ENCODE measurements around the gene TNRC18.

TNRC18 gene

DNA sequence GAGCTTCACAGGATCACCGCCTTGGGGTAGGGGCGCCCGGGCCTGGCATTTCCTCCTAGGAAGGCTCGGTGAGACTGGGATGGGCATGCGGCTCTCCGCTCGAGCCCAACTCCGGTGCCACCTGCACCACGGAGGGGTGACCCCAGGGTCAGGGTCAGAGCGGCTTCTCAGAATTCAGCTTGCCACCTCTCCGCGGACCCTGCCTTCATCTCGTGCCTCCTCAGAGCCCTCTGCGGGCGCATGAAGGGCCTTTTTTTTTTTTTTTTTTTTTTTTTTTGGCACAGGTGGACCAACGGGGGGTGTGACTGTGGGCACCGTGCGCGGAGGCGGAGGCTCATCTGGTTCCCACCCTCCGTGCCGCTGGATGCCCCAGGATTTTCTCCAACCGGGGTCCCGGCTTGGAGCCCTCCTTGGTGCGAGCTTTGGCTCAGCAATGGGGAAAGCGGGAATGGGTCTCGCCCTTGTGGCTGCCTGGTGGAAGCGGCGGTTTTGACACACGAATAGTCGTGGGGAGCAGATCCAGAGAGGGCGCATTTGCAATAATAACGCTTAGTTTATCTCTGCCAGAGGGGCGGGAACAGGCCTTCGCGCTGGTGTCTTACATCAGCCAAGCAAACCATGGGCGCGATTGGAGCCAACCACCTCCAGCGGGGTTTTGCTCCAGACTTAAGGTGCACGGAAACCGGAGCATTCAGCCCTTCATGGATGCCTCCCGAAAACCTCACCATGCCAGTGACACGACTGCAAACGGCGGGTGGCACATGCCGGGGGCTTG is 5.0 kb upstream of the TNRC18 start:
- no peak for DNase-seq

GRCh38 chr7:5426226-5426475 is 2.5 kb upstream of the TNRC18 start:
- peak; percentile 41 for DNase-seq

DNA sequence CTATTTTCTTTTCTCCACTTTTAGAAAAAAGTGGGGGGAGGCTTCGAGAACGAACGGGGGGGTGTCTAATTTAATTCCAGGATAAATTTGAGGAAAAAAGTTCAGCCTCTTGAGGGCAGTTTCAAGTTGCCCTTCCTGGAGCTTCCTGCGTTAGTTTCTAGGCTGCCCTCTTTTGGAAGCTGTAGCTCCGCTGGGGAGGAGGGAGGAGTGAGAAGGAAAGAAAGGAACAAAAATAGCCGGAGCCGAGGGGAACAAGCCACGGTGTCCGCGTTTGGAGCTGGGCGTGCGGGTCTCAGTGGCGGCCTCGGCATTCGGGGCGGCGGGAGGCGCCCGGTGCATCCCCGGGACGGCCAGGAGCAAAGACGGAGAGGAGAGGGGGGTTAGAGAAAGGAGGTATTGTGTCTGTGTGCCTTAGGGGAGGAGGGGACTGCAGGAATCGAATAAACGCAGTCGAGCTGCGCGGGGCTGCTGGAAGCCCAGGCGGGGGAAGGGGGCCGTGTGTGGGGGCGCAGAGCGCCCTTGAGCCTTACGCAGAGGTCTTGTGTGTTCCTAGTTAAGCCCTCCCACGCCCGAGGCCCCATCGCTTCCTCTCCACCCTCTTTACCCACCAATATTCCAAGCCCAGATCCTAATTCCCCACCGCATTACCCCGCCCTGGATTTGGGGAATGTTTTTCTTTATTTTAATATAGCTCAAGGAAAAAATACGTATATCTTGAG is 2.0 kb upstream of the TNRC18 start:
- DNase-seq = peak; percentile 78

GRCh38 chr7:5424749-5425506 is 1.3 kb upstream of the TNRC18 start:
- peak; percentile 10 for DNase-seq

- peak; percentile 96 for DNase-seq
These were observed 528 bp upstream of the TNRC18 start for GRCh38 chr7:5423976-5424748.

- no peak for DNase-seq
These were observed 983 bp downstream of the TNRC18 start for GRCh38 chr7:5422396-5423305.

DNA sequence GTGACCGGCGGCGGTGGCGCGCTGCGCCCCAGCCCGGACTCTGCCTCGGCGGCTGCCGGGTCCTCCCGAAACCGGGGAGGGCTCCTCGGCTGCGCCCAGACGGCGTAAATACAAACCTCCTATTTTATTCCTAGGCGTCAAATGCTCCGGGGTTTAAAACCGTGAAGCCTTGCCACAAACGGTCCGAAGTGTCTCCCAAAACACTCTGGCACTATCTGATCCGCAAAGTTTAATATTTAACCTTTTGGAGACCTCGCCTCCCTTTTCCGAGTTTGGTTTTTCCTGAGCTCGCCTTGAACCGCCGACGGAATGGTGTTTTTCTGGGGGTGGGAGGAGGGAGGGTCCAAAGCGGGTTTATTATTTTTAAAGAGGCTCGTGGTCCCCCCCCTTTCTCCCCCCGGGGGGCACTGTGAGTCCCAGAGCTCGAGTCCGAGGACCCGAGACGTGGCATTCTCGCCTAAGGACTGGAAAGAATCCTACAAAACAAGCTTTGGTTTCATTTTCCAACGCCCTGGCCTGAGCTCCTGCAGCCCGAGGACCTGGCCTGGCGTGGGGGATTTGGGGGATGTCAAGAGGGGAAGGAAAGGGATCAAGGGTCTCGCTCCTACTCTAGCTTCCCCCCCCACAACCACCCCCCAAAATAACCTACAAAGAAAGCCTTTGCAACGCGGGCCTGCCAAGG is 1.8 kb downstream of the TNRC18 start:
- peak; percentile 13 for DNase-seq

DNA sequence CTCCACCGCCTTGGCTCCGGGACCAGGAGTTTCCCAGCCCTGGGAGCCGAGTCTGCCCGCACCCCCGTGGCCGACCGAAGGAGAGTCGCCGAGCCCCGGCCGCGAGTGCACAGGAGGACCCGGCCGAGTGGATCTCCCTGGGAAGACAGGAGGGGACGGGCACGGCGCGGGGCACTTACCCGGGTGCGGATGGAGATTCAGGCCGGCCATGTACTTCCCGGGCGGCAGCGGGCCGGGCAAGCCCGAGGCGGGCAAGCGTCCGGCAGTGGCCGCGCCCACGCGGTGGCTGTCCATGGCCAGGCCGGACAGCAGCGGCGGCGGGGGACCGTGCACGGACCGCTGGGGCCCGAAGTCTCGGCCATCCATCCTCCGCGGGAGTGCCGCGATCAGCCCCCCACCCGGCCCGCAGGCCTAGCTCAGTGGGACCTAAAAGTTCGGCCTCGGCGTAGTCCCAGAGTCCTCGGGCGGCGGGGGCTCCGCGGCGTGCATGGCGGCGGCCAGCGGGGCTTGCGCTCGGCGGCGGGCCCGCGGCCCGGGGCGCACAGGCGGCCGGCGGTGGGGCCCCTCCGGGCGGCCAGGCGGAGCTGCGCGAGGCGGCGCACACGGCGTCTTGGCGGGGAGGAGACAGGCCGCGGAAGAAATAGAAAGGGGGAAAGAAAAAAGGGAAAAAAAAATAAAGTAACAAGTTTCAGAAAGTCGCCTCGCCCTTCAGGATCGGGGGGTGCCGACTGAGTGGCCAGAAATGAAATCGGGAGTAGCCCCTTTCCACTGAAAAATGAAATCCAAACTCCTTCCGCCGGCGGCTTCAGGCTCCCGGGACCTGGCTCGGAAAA is 2.5 kb downstream of the TNRC18 start:
- no peak for DNase-seq

- DNase-seq = no peak
These were observed 3.4 kb downstream of the TNRC18 start for GRCh38 chr7:5420067-5420880.

DNA sequence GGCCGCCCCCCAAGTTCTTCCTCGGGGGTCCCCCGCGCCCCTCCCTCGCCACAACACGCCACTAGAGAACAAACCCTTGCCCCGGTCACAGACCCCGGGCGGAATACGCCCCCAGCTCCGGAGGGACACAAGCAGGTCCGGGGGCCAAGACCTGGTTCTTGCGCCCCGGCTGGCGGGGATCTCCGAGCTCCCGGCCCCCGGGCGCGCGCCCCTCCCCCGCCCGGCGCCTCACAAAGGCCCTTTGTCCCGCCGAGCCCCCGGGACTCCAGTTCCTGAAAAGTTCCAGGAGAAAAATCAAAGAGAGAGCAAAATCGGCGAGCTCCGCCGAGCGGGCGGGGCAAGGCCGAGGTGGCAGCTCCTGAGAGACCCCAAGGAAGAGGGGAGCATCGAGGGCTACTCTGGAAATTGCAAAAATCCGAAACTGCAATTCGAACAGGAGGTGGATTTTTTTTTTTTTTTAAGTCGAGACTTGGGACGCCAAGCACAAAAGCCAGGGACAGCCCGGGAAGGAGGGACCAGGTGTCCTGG is 4.0 kb downstream of the TNRC18 start:
- no peak for DNase-seq

GRCh38 chr7:5418285-5418582 is 5.4 kb downstream of the TNRC18 start:
- no peak for DNase-seq

DNA sequence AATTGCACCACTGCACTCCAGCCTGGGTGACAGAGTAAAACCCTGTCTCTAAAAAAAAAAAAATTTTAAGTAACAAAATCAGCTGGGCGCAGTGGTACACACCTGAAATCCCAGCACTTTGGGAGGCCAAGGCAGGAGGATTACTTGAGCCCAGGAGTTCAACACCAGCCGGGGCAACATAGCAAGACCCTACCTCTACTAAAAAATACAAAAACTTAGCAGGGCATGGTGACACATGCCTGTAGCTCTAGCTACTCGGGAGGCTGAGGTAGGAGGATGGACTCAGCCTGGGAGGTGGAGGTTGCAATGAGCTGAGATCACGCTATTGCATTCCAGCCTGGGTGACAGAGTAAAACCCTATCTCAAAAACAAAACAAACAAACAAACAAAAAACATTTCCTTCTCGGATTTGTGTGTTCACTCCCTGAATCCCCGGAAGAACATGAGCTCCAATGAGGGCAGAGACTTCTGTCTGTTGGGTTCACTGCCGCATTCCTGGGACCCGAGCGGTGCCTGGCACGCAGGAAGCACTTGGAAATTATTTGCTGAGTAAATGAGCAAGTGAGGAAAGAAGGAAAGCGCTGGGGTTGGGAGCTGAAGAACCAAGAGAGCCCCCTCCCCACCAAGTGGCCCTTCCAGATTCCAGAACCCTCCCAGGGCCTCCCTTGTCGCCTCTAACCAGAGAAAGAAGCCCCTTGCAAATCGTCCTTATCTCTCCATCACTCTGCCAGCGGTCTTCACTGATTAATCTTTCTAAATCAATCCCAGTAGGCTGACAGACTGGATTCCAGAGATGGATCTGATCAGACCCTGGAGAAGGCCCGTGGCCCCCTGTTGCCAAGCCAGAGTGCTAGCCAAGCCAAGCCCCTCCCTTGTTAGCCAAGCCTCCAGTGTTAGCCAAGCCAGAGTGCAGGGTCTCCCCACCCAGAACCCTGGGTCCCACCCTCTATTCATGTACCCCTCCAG is 6.2 kb downstream of the TNRC18 start:
- DNase-seq = no peak

DNA sequence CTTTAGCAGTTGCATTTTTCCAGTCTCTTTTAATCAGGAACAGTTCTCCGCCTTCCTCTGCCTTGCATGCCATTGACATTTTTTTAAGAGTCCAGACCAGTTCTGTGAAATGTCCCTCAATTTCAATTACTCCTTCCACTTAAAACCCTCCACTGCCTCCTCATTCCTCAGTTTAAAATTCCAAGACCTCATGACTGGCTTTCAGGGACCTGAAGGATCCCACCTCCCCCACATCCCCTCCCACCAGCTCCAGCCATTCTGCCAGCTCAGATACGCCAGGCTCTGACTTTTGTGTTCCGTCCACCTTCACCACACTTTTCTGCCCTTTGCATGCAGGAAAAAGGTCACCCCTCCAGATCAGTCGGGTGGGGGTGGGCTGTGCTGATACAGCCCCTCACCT is 8.7 kb downstream of the TNRC18 start:
- DNase-seq = no peak

DNA sequence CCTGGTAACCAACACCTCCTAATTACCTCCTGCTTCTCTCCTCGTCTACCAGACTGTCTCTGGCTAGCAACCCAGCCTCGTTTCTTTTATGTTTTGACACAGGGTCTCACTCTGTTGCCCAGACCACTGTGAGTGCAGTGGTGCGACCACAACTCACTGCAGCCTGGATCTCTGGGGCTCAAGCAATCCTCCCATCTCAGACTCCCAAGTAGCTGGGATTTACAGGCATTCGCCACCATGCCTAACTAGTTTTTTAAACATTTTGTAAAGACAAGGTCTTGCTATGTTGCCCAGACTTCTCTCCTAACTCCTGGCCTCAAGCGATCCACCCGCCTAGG is 10.2 kb downstream of the TNRC18 start:
- no peak for DNase-seq

DNA sequence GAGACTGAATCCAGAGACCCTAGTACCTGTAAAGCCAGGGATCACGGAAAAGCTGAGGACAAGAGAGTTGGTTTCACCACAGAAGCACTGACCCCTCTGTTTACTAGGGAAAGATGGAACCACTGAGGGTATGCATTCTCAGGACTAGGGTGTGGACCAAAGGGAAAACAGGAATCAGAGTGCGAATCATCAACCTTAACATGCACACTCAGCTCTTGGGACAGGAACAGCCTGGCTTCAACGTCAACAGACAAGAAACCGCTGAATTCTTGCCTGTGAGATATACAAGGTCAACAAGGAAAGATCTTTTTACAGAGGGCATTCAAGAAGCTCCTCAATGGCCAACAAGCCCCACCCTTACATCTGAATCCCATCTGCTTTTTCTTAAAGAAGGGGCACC is 14.9 kb downstream of the TNRC18 start:
- DNase-seq = no peak

GRCh38 chr7:5406957-5407945 is 16.4 kb downstream of the TNRC18 start:
- no peak for DNase-seq

DNA sequence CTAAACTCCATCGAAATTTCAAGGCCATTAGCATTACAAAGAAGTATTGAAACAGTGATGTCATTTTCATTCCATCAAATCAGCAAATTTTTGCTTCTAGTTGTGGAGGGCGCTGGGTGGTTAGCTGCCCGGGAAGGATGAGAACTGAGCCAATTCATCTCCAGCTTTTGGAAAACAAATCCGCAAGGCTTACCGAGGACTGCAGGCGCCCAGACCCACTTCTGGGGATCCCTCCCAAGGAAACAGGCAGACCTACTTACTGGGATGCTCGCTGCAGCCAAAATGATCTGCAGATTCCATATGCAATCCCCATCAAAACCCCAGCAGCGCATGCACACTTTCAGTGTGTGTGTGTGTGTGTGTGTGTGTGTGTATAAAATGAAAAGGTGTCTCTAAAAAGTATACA is 19.2 kb downstream of the TNRC18 start:
- no peak for DNase-seq
